HG02571 (cell line): Measurements from ENCODE around the gene NFYB.
"Not testable (repeated sequence)": the region's sequence is repeated elsewhere in the genome, so short reads cannot be mapped to it uniquely, and the experiment has no call there.

Experiments
- ATAC-seq: cut with Tn5 transposase; IDR thresholded peaks from one replicate; pipeline ENCODE4 v1.9.1; 2021; ENCODE audit warnings: mild to moderate bottlenecking, moderate library complexity; ENCODE audit not compliant: unreplicated experiment

NFYB gene

DNA sequence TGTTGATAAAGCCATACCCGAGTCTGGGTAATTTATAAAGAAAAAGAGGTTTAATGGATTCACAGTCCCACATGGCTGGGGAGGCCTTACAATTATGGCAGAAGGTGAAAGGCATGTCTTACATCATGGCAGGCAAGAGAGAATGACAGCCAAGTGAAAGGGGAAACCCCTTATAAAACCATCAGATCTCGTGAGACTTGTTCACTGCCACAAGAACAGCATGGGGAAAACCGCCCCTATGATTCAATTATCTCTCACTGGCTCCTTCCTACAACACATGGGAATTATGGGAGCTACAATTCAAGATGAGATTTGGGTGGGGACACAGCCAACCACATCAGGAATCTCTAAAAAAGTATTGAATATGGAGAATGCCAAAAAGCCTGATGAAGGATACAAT, 25.0 kb upstream of the NFYB start:
- ATAC-seq, result not testable (repeated sequence)

DNA sequence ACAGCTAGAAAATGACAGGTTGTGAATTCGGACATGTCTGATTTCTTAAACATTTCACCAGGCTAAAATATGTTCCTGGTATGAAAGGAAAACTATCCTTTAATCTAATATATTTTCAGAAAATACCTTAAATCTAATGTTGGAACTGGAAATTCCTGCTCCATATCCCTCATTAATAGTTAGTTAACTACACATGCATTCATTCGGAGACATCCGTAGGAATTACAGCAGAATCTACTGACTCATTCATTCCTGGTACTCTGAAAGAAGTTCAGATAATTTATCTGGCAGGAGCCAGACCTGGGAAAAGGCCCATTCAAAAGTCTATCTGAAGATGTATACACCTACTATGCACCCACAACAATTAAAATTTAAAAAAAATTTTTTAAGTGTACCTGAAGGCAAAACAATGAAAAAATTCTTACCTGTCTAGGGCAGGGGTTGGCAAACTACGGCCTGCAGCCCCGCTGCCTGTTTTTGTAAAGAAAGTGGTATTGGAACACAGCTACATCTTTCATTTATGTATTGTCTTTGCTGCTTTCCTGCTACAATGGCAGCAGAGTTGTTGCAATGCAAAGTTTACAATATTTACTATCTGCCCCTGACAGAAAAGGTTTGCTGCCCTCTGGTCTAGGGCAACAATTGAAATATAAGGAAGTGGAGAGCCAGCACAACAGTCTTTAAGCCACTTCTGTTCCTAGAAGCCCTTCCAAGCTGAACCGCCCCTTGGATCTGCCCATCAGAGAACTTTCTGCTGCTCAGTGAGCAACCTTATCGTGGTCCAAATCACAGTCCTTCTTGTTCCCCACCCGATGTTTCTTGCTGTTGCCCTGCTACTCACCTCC, 17.9 kb upstream of the NFYB start:
- ATAC-seq, result no peak

DNA sequence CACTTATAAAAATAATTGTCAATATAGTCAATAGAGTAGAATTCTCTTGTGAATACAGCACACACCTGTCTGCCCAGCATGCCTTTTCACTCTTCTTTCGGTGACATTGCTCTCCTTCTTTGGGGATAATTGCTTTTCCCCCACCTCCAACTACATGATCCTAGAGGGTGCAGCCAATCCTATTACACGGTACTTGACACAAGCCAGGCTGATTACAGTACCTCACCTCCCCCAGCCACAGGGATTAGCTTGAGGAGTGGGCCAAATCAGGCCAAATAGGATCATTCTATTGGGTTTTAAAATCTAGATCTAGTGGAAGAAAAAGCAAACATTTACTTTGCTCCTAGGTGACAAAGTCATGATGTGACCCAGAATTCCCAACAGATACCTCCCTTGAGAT, 16.8 kb upstream of the NFYB start:
- ATAC-seq, result no peak

DNA sequence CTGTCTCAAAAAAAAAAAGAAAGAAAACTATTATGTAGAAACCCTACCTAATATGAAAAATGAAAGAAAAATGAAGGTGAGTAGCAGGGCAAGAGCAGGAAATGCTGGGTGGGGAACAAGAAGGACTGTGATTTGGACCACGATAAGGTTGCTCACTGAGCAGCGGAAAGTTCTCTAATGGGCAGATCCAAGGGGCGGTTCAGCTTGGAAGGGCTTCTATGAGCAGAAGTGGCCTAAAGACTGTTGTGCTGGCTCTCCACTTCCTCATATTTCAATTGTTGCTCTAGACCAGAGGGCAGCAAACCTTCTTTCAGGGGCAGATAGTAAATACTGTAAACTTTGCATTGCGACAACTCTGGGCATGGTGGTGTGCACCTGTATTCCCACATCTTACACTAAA, 16.3 kb upstream of the NFYB start:
- no peak for ATAC-seq

DNA sequence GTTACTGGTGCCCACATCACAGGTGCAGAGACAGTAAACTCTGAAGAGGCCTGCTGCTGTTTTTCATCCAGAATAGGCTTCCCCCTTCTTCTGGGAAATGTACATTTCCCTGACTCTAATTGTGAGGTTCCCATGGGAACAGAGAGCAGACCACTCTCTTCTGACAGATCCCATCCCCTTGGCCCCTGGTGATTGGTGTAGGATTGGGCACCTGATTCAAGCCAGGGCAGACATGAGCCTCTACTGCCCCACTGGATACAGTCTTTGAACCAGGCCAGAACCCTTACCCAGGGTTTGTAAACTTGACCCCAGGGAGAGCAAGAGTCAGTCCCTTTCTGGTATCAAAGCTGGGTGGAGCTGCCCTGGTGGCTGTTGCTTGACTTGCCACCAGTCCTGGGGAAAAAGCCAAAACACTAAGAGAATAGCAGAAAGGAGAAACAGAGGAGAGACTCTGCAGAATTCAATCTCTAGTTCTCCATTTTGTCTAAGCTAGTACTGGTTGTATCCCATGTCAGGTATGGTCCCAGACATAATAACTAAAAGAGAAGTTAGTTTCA, 14.8 kb upstream of the NFYB start:
- ATAC-seq, result no peak

DNA sequence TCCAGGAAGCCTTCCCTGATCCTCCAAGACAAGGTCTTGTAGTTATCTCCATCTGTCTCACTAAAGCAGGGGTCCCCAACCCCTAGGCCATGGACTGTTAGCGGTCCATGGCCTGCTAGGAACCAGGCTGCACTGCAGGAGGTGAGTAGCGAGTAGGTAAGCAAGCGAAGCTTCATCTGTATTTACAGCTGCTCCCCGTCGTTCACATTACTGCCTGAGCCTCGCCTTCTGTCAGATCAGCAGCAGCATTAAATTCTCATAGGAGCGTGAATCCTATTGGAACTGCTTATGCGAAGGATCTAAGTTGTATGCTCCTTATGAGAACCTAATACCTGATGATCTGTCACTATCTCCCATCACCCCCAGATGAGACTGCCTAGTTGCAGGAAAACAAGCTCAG, 12.4 kb upstream of the NFYB start:
- no peak for ATAC-seq

DNA sequence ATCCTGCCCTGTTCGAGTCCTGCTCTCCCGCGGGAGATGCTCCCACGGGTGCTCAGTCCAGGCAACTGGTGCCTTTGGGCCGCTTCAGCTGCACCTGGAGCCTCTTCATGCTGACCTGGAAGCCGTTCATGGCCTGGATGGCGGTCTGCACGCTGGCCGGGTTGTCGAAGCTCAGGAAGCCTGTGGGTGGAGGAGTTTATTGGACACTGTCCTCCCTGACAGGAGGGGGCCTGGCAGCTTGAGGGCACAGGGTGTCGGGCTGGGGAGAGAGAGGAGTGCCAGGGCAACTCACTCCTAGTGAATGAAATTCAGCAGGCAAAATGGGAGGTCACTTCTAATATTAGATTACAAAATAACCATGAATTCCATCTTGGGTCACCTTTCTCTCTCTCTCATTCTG, 9.3 kb upstream of the NFYB start:
- no peak for ATAC-seq

DNA sequence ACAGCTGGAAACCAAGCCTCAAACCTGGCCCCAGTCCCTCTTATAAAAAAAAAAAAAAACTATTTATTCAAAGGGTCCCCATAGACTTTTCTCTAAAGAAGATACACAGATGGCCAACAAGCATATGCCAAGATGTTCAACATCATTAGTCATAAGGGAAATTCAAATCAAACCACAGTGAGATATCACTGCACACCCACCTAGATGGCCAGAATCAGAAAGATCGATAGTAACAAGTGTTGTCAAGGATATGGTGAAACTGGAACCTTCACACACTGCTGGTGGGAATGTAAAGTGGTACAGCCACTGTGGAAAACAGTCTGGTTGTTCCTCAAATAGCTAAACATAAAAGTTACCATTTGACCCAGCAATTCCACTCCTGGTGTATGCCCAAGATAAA, 5.9 kb upstream of the NFYB start:
- ATAC-seq, result no peak

DNA sequence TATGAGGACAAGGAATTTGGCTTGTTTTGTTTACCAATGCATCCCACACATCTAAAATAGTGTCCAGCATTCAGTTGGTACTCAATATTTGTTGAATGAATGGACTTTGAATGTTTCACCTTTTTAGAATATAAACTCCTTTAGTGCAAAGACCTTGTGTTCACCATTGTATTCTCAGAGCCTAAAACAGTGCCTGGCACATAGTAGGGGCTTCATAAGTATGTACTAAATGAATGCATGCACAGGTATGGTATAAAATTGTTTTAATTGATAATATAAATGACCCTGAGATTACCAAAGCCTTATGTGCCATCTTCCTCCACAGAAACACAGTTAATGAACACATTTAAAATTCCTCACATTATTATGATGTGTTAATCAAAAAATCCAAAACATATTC, 5.0 kb upstream of the NFYB start:
- no peak for ATAC-seq

DNA sequence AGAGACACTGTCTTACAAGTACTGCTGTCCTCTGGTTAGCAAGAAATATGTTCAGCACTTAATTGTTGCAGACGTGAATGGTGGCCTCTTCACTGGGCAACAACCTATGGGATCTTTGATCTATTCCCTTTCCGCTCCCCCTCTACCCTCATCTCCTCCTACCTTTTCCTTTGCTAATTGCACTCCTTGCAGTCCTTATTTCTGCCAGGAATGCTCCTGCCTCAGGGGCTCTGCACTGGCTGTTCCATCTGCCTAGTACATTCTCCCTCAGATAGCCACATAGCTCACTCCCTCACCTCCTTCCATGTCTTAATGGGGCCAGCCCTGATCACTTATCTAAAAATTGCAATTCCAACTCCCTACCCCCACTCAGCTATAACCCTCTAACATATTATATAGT, 4.5 kb upstream of the NFYB start:
- no peak for ATAC-seq

DNA sequence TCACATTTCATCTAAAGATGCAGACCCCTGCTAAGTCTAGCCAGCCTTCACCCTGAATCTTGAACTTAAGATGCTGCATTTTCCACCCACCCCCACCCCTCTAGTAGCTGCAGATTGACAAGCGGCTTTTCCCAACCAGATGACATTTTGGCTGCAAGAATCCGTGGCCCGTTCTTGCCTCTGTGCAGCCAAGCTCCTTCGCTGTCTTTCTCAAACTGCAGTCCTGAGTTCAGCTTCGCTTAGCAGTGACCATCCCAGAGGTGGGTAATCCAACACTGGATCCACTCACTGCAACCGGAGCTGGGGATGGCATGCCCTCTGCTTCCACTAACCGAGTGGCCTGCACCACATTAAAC, 765 bp upstream of the NFYB start:
- no peak for ATAC-seq

DNA sequence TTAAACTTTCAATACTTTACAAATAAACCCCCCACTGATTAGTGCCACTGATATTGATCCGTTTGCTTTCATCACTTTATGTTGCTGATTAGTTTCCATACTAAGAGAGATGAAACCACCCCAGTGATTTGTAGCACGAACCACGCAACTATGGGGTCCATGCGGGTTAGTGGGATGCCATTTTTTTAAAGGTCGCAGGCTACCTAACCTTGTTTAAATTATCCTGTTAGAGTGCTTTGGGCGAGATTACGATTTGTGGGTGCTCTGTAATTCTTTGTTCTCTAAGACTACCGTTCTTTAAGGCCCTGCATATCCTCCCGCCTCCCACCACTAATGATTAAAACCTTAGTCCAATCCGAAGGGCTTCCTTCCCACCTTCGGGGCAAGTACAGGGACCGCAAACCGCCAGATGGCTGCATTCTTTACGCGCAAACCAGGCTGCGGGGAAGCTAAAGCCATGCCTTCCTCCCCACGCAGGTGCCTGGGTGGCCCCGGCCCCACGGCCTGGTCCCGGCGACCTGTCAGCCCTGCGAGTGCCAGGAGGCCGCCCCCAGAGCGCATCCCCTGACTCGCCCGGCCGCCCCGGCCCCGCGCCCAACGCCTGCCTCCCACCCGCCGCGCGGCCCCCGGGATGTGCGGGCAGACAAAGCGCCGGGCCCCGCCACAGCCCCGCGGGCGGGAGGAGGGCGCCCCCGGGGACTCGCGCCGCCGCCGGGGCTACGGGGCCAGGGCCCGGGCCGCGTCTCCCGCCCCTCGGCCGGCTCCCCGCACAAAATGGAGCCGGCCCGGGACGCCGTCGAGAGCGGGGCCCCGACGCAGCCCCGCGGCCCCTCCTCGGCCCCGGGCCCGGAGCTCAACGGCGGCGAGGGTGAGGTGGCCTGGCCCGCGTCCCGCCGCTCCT, 759 bp downstream of the NFYB start:
- peak; percentile 29 for ATAC-seq

DNA sequence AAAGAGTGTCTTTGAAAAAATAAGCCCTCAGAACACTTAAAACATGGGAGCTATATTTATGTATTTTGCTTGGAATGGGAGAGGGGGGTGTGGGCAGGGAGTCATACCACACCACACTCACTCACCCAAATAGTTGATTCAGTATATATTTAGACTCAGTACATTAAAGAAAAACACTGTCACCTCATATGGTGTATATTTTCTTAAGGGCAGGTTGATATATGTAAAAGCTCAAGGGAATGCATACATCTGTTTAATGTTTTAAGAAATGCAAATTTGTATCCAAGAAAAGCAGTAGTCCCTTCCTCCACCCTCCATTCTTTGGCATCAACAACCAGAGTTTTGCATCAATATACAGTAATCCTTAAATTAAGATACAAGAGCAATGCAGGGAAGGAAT, 1.4 kb downstream of the NFYB start:
- ATAC-seq, result no peak

DNA sequence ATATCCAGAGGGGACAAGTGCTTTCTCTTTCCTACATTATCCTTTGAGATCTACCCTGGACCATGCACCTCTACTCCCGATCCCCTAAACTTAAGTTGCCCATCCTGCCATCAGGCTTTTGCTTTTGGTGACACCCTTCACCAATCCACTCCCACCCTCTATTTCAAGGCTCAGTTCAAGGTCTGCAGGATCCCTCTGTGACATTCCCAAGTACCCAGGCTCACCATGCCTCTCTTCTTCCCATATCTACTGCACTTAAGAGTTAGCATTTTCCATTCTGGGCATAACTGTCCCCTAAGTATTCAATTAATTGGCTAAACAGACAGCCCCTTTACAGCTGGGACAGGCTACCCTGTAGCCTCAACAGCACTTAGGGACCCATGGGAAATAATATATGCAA, 3.1 kb downstream of the NFYB start:
- no peak for ATAC-seq

DNA sequence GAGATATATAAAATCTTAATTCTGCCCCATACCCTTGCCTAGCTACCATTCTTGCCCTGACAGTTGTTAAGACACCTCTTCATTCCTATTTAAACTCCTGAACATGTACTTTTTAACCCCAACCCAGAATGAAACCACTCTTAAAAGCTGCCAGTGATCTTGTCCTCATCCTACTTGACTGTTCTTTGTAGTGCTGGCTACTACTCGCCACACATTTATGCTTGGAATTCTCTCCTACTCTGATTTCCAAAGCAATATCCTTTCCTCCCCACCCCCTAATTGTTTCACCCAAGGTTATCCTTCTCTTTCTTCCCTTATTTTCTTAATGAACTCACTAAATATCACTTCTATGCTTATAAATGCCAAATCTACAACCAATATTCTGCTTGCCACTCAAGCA, 4.1 kb downstream of the NFYB start:
- ATAC-seq, result no peak

DNA sequence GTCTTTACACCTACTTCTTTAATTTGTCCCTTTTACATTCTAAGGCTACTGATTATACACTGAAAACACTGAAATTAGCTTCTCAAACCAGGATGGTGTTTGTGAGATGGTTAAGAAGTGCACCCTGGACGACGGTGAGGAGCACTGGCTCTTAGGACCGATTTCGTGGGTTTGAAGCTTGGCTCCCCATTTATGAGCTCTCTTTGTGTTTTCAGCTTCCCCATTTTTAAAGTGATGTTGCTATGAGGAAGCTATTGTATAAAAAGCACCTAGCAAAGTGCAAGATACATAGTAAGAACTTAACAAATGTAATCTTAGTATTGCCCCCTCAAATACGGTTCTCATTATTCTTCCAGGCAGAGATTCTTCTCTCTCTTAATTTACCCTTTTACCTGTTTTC, 4.7 kb downstream of the NFYB start:
- no peak for ATAC-seq

DNA sequence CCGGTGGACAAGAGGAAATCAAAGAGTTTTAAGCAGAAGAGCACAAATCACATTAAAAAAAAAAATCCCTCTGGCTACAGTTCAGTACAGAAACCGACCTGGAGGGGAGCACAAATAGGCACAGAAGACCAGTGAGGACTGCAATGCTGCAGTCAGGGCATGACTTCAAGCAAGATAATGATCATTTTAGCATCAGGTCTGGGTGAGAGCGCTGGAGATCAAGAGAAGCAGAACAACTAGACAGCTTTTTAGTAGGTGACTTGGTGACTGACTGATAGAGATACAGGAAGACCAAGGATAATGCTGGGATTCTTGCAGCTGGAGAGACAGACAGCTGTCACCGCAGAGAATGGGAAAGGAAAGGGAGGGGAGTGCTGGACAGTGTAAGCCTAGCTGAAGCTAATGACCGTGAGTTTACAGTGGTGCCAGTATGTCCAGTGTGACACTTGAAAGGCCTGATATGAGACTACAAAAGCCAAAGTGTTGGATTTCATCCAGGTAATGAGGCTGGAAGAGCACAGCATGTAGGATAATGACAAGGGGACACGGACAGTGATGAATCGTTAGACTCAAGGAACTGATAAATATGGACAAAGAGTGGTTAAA, 5.6 kb downstream of the NFYB start:
- no peak for ATAC-seq

DNA sequence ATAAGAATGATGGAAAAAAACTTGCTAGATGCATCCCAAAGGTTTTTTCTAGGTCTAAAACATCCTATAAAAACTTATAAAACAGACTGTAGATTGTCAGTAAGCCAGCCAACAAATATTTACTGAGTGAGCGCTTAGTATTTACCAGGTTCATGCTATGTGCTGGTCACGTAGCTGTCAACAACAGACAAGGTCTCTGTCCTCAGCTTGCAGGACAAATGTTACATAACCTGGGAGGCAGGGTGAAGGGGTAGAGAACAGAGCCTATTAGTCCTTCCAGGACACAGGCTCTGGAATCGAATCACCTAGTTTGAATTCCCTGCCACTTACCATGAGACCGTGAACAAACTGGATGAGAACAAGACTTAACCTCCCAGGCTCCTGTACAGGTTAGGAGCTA, 6.4 kb downstream of the NFYB start:
- no peak for ATAC-seq

DNA sequence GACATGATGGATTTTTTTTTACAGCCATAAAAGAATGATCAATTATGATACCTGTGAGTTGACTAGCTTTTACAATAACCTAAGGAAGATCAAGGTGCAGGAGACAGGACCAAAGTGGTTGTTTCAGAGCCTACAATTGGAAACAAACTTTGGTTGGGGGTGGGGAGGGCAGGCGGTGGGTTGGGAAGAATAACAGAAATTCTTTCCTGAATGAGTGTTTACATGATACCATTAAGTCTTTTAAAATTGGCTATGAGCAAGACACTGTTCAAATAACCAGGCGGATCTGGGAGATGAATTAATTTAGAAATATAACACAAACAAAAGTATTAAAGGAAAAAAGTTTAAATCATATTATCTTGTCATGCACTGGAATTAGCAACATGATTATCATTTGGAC, 7.2 kb downstream of the NFYB start:
- no peak for ATAC-seq

DNA sequence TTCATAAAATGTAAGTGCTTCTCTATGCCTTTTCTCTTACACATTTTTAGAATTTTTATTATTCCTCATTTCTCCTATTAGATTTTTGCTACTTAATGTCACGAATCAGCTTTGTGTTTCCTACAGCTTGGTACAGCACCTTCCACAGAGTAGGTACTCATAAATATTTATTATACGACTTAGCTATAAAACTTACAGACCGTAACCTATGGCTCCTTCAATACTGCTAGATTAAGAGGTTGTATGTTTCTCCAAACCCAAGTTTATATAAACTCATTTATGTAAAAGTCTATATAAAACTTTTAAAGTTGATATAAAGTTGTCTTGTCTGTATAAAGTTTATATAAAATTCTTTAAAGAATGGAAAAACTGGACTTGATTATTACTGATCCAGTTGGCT, 11.5 kb downstream of the NFYB start:
- no peak for ATAC-seq

DNA sequence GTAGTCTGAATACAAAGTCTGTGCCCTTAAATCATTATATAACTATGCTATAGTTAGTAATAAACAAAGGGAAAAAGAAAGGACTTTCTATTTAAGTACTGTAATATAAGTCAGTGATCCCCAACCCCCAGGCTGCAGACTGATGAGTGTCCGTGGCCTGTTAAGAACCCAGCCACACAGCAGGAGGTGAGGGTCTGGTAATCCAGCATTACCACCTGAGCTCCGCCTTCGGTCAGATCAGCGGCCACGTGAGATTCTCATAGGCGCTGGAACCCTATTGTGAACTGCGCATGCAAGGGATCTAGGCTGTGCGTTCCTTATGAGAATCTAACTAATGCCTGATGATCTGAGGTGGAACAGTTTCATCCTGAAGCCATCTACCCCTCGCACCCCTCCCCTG, 15.7 kb downstream of the NFYB start:
- no peak for ATAC-seq

DNA sequence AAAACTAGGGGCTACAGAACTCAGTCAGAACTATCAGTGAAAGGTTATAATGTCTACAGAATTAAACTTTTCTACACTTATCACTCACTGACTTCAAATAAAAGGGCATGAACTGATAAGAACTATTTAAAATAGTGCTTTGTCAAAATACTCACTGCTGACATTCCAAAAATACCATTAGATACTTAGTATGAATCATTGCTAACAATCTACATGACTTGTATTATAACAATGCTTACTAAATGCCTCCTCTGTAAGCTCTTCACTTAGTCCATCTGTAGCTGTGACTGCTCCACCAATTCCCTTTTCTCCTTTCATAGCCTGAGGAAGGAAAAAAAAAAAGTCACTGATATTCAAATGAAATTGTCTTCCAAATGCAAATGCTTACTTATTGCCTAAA, 17.0 kb downstream of the NFYB start:
- no peak for ATAC-seq
